Mesenteric fat pad (tissue), 1 donor: Measurements from ENCODE around the gene ITCH. TPM values are rescaled to one million over a fixed set of nuclear protein-coding genes. Genes with fewer than 3 reads are reported as not detected.
"Not testable (repeated sequence)": the region's sequence is repeated elsewhere in the genome, so short reads cannot be mapped to it uniquely, and the experiment has no call there.

ENCODE experiments used
- DNase-seq: peaks from one replicate; pipeline ENCODE4 v3.0.0-alpha.2; 2020; ENCODE audit warnings: low spot score
- long read RNA-seq: library from polyadenylated mRNA; unstranded; transcript quantifications from one replicate; pipeline ENCODE4 v2.0.0, GENCODE V29; 2020
- total RNA-seq: library from RNA; stranded (reverse); fragmentation: NEBNext Ultra II Directional; extraction: Animal tissue kit (Norgen Biotek cat#: 25700); gene quantifications from one replicate; pipeline ENCODE4 v1.2.1, GENCODE V29; 2021
- donor health status: DM: yes; HTN: yes; CAD: no.

The ITCH gene
- 68.2 TPM for total RNA-seq
- long read RNA-seq, full-length matches to known transcripts, result 1 of 30 reads
- long read RNA-seq, partial matches to known transcripts, result 14 of 30 reads
- long read RNA-seq, other reads (novel, unspliced or antisense), result 15 of 30 reads

DNA sequence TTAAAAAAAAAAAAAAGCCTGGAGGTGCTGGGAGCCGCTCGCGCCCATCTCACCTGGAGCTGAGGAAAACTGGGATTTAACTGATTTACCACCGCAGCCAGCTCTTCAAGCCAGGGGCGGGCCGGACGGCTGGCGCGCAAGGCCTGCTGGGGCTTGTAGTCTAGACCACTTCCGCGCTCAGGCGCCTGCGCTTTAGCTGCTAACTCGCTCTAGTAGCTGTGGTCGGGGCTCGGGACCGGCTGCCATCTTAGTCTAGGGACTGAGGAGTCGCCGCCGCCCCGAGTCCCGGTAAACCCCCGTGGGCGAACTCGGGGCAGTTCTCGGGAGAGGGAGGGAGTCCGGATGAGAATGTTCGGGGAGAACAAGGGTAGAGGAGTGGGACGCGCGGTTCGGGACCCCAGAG is at the start of gene ITCH:
Gene ITCH (plus strand): TSS at position 212 of the 403 bp plus-strand sequence. CDS start 30,539 bp downstream, outside the sequence.
- DNase-seq, result peak; percentile 99

DNA sequence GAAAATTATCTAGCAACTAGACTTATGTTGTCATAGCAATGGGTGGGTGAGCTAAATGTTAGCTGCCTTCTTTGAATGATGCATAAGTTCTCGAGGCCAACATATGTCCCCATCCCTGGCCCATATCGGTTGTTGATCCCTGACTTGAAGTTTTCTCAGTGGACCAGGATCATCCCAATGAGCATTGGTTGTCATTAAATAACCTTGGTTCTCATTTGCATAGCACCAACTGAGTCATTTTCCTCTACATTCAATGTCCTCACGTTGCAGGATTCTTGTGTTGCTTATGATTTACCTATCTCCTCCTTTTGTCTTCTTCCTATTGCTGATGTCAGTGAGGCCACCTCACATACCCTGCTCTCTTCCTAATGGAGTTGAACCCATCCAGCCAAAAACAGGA is 47.8 kb upstream of the ITCH start:
- no peak for DNase-seq

DNA sequence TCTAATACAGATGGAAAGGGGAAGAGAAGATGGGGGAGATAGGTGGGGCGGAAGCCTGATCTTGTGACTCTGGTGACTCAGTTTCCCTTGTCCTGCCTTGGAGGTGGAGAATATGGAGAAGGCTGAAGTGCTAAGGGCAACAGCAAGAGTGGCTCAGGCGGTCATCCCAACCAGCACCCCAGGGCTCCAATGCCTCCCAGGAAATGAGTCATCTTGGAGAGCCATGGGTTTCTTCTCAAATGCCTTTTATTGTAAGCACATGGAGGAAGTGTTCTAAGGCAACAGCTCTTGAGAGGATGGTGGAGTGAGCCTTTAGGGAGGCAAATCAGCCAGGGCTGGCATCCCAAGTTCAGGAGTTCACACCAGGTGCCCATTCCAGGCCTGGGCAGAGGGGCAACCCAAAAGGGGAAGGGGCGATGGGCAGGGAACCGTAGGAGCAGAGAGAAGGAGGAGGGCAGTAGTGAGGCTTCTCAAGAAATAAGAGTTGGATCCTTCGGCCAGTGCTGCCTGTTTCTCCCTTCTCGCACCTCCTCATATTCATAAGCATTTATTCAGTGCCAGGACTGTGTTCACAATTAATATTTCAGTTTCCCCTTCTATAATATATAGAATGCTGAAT is 46.8 kb upstream of the ITCH start:
- no peak for DNase-seq

DNA sequence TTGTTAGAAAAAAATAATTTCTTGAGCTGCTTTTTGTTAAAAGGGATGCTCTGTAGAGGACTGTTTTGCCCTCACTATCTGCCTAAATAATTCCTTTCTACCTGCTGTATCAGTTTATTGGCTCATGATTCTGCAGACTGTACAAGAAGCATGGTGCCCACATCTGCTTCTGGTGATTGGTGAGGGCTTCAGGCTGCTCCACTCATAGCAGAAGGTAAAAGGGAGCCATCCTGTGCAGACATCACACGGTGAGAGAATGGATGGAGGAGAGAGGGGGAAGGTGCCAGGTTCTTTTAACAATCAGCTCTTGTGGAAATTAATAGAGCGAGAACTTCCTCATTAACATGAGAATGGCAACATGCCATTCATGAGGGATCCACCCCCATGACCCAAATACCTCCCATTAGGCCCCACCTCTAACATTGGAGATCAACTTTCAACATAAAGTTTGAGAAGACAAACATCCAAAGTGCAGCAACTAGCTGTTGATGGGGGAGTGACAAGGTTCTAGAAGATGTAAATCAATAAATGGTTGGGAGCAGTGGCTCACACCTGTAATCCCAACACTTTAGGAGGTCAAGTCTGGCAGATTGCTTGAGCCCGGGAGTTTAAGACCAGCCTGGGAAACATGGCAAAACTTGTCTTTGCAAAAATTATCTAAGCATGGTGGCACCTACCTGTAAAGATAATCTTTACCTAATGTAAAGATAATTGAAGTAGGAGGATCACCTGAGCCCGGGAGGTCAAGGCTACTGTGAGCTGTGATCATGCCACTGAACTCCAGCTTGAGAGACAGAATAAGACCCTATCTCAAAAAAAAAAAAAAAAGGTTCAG is 44.2 kb upstream of the ITCH start:
- no peak for DNase-seq

DNA sequence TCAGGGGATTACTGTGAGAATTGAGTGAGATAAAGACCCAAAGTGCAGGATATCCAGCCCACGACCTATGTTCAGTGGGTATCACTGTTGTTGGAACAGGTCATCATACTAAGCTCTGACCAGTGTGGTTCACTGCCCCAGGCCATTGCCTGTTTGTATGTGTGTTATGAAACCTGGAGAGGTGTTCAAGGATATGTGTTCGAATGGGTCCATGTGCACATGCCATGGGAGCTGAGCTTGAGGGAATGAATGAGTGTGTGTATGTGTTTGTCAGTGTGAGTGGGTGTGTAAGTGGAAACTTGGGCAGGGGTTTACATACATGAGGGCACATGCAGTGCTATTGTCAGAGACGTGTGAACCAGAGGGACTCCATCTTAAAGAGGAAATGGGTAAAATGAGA is 42.2 kb upstream of the ITCH start:
- DNase-seq, result no peak

DNA sequence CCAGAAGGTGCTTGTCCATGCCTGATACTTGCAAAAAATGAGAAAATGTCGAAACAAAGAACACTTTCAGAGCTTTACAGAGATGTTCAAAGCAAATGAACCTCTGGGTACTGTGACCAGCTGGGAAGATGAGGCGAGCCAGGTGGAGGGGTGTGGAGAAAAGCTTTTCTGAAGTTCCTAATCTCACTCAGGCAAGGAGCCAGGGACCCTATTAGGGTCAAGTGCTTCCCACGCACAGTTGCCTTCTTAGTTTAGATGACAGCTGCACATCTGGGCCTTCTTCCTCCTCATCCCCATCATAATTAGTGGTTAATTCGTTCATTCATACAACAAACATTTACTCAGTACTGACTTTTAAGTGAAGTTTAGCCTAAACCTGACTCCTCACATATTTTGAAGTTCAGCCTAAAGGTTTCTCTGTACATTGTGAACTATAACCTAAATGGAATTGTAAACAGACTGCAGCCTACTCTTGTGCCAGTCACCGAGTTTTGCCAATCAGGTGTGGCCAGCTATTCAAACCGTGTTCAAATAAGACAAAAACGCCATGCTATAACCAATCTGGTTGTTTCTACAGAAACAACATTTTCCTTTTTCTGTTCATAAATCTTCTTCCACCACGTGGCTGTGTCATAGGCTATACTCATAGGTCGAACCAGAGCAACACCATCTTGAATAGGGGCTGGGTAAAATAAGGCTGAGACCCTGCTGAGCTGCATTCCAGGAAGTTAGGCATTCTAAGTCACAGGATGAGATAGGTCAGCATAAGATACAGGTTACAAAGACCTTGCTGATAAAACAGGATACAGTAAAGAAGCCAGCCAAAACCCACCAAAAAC is 40.6 kb upstream of the ITCH start:
- DNase-seq, result no peak

DNA sequence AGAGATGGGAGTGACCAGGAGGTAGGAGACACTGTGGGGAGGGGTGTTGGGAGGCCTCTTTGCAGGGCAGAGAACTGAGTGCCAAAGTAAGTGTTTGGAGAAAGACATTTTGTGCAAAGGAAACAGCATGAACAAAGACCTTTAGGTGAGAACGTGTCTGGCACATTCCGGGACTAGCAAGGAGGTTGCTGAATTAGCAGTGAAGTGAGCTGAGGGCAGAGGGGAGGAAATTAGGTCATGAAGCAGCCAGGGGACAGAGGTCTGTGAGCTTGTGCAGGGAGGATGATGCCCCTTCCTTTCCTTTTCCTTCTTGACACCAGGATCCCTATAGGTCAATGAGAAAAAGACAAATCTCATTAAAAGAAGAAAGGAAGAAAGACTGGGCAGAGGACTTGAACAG is 38.5 kb upstream of the ITCH start:
- DNase-seq, result no peak

DNA sequence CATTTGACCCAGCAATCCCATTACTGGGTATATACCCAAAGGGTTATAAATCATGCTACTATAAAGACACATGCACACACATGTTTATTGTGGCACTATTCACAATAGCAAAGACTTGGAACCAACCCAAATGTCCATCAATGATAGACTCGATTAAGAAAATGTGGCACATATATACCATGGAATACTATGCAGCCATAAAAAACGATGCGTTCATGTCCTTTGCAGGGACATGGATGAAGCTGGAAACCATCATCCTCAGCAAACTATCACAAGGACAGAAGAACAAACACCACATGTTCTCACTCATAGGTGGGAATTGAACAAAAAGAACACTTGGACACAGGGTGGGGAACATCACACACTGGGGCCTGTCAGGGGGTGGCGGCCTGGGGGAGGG is 34.9 kb upstream of the ITCH start:
- not testable (repeated sequence) for DNase-seq

DNA sequence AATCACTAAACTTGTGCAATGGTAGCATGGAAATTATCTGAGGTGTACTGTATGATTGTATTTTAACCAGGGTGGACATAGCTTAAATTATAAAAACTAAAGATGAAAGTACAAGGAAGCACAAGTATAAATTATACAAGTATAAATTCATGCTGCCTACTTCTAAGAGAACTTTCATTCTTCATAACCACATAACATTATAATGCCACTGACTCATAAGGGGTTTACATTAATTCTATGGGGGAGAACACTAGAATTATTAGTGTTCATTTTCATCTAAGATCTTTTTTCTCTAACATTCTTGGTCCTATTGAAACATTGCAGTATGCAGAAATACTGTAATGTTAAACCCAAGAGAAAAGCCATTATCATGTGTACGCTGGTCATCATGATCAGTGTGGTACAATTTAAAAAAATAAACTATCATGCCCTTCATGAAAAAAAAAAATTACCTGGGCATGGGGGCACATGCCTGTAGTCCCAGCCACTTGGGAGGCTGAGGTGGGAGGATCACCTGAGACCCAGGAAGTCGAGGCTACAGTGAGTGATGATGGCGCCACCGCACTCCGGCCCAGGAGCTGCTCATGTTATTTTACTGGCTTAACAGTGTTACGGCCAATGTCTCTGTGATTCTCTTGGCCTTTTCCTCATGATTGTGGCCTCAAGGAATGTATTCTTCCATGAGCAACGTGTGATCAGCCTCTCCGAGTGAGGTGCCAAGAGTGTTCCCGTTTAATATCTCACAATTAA is 34.0 kb upstream of the ITCH start:
- no peak for DNase-seq

DNA sequence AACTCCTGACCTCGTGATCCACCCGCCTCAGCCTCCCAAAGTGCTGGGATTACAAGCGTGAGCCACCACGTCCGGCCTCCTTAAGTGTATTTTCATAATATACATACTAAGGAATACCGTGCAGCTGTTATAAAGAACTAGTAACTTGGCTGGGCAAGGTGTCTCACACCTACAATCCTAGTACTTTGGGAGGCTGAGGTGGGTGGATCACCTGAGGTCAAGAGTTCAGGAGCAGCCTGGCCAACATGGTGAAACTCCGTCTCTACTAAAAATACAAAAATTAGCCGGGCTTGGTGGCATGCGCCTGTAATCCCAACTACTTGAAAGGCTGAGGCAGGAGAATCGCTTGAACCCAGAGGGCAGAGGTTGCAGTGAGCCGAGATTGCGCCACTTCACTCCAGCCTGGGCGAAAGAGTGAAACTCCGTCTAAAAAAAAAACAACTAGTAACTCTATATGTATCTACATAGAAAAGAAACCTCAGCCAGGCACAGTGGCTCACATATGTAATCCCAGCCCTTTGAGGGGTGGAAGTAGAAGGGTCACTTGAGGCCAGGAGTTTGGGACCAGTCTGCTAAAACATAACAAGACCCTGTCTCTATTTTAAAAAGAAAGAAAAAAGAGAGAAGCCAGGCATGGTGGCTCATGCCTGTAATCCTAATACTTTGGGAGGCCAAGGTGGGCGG is 32.1 kb upstream of the ITCH start:
- DNase-seq, result not testable (repeated sequence)

DNA sequence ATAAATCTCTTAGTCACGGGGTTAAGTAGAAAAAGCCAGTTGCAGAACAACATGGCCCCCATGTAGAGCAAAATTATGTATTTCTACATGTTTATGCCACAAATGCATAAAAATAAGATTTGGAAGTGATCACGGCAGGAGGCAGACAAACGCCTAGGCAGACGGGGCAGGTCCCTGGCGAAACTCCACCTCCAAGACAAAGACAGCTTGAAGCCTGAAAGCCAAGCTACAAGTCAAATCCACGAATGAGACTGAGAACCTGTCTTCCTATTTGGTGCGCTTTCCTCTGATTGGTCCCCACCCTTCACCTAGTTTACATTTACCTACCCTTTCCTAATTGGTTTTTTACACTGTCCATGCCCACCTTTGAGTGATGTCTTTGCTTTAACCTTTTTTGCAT is 31.2 kb upstream of the ITCH start:
- no peak for DNase-seq

DNA sequence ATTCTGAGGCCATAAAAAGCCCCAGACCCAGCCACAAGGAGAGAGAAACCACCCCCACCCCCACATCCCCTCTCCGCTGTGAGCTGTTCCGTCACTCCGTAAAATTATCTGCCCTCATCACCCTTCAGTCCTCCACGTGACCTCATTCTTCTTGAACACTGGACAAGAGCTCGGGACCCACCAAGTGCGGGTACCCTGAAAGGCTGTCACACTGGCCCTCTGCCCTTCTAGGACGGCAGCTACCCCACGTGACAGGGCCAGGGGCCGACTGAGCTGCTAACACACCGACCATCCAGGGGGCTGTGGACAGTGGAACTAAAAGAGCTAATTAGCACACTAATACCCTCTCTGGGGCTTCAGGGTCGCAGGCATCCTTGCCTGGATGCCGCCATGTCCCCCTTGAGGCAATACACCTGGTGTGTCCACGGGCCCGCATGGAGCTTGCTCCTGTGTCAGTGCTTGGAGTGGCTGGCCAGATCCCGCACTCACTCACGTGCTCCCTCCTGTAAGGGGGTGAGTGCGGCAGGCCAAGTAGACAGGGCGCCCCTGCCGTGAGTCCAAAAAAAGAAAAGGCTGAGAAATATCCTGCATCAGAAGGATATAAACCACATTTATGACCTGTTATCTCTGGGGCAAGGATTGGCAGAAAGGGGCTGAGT is 30.7 kb upstream of the ITCH start:
- DNase-seq, result no peak

DNA sequence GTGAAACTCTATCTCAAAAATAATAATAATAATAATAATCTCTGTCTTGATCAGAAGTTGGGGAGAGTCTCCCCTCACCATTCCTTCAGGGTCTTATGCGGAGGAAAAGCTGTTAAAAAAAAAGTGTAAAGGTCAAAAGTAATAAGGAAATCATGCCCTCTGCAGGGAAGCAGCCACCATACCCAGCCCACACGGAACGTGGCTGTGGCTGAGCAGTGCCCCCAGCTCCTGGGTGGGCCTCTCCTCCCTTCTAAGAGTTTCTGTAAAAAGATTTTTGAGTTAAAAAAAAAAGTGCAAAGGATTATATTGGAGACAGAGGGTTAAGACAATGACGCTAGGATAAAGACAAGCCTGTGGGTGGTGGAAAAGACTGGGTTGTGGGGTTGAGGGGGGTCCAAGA is 29.3 kb upstream of the ITCH start:
- DNase-seq, result no peak

DNA sequence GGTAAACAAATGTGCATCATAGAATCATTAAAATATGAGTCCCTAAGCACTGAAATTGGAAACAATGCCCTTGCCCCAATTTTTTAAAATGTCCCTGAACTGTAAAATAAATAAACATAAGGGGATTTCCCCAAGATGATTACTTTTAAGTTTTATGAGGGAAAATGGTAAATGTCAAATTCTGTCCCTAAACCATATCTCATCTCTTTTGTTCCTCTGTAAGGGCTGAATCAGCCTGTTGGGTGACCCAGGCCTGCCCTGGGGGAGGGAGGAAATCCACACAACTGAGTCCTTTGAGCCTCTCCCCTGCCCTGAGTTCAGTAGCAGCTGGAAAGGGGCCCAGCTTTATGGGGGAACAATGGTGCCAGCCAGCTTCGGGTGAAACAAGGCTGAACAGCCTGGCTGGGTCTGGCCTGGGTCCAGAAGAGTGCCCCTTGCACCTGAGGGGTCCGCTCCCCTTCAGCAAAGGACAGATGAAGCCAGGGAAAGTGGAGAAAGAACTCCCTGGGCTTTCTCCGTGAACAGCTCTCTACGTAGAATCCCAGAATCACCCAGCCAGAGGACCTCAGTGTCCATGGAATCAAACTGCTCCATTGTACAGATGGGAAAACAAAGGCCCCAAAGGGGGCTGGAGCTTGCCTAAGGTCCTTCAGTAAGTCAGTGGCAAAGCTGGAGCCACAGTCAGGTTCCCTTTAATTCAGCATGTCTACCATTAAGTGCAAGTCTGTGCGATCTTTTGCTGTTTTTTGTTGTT is 28.2 kb upstream of the ITCH start:
- no peak for DNase-seq

DNA sequence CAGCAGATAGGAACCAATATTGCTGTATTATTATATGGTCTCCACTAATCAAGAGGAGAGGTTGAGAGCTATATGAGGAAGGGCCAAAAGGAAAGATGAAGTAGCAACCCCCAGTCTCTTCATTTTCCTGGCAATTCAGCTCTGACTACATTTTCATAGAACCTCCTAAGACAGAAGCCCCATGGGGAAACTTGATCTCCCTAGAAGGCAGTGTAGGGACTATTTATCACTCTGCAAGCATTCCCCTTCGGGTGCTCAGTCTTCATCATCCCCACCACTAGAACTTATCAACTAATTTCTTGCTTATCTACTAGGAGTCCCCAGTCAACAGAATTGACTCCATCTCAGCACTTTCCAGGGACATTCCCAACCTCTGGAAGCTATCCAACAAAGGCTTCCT is 25.5 kb upstream of the ITCH start:
- DNase-seq, result no peak

DNA sequence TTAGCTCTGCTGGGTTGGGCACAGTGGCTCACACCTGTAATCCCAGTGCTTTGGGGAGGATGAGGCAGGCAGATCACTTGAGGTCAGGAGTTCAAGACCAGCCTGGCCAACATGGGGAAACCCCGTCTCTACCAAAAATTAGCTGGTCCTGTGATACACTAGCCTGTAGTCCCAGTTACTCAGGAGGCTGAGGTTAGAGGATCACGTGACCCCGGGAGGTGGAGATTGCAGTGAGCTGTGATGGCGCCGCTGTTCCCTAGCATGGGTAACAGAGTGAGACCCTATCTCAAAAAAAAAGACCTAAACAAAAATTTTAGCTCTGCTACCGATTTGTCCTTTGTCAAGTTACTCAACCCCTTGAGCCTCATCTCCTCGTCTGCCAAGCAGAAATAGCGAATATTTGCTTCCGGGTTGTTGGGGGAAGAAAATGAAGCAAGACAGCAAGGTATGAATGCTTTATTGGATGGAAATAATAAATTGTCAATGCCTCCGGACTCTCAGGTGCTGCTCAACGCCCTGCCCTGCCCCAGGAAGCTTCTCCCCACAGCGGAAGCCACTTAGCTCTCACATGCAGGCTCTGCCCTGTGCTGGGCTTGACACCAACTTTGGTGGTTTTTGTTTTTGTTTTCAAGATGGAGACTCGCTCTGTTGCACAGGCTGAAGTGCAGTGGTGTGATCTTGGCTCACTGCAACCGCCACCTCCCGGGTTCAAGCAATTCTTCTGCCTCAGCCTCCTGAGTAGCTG is 24.9 kb upstream of the ITCH start:
- no peak for DNase-seq

DNA sequence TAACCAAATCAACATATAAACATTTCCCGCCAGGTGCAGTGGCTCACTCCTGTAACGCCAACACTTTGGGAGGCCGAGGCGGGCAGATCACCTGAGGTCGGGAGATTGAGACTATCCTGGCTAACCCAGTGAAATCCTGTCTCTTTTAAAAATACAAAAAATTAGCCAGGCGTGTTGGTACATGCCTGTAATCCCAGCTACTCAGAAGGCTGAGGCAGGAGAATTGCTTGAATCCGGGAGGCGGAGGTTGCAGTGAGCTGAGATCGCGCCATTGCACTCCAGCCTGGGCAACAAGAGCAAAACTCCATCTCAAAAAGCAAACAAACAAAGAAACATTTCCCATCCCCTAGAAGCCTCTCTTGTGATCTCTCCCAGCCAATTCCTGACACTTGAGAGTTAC is 22.3 kb upstream of the ITCH start:
- DNase-seq, result not testable (repeated sequence)

DNA sequence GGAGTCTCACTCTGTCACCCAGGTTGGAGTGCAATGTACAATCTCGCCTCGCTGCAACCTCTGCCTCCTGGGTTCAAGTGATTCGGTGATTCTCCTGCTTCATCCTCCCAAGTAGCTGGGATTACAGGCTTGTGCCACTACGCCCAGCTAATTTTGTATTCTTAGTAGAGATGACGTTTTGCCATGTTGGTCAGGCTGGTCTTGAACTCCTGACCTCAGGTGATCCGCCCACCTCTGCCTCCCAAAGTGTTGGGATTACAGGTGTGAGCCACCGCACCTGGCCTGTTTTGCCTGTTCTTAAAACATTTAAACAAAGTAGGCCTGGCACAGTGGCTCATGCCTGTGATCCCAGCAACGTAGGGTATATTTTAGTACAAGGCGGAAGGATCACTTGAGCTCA is 21.9 kb upstream of the ITCH start:
- not testable (repeated sequence) for DNase-seq
